NCI-H510A treated with DMSO at 0.1 percent for 48 hours (cell line): ENCODE results near the gene ARHGAP25.

Experiments
- DNase-seq: peaks from one replicate; lab custom pipeline; 2025; lab: John Stamatoyannopoulos, UW

ARHGAP25 gene

GRCh38 chr2:68767996-68768395, 33.4 kb downstream of the ARHGAP25 start:
- peak; percentile 74 for DNase-seq

GRCh38 chr2:68768461-68768860, 33.9 kb downstream of the ARHGAP25 start:
- no peak for DNase-seq

- no peak for DNase-seq
Observed at GRCh38 chr2:68768951-68769350, 34.3 kb downstream of the ARHGAP25 start.

DNA sequence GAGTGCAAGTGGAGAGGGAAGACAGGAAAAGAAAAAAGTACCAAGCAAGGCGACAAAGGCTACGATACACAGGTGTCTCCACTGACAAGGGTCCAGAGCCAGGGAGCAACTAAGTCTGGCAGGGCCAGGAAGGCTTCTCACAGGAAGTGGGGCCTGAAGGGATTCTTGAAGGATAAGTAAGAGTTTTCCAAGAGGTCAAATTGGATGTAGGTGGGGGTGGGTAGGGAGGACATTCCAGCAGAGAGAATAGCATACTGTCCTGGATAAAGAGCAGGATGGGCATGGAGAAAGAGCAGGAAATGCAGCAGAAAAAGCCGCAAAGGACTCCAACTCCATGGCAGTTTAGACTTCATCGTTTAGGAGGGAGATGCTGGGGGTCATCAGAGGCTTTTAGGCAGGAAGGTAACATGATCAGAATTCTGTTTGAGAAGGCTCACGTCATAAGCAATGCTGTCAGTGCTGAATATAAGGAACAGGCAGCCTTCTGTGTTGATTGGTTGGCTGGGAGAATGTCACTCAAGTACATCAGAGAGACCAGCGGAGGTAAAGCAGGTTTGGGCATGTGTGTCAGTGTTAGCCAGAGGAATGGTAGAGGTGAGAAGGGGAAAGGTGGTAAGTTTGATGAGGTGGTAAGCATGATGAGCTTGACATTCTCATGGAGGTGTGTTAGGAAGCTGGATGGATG, 35.1 kb downstream of the ARHGAP25 start:
- peak; percentile 37 for DNase-seq

- no peak for DNase-seq
Observed at GRCh38 chr2:68770271-68771111, 35.9 kb downstream of the ARHGAP25 start.

DNA sequence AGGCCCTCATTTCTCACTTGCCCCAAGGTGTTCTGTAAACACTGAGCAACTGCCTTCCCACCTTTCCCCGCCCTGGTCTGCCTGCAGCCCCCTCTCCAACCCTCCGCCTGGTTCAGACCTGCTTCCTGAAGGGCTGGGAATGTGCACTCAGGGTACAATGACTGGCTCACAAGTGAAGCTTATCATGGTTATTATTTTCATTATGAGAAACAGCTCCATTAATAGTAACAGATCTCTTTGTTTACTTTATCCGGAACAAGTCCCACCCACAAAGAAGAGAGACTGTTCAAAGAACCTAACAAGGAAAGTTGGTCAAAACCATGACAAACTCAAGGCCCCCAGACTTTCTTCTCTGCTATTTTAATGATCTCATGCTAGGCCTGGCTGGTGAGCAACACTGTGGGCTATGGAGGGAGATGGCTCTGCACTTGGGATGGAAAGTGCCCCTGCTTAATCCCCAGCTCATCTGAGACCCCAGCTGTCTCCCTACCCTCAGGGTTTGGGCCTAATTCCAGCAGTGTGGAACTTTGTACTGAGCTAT, 36.7 kb downstream of the ARHGAP25 start:
- DNase-seq: no peak

- DNase-seq: no peak
Observed at GRCh38 chr2:68772109-68772508, 37.5 kb downstream of the ARHGAP25 start.

GRCh38 chr2:68774569-68775271, 40.1 kb downstream of the ARHGAP25 start:
- no peak for DNase-seq

DNA sequence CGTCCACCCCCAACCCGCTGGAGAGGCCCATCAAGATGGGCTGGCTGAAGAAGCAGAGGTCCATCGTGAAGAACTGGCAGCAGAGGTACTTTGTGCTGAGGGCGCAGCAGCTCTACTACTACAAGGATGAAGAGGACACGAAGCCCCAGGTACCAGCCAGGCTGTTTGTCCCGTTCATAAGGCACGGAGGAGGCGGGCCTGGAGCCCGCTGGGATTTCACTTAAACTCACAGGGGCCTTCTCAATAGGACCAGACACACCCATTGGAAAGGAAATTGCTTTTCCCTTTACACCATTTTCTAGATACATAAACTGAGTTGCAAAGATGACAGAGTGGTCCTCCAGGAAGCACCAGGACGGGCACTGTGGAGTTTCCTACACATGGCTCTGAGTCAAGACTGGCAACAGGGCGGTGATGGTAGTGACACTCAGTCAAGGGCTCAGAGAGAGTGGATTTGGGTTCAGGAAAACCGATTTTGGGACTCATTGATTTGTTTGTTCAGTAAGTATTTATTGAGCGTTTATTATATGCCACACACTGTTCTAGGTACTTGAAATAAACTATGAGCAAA, 40.7 kb downstream of the ARHGAP25 start:
- DNase-seq: no peak

DNA sequence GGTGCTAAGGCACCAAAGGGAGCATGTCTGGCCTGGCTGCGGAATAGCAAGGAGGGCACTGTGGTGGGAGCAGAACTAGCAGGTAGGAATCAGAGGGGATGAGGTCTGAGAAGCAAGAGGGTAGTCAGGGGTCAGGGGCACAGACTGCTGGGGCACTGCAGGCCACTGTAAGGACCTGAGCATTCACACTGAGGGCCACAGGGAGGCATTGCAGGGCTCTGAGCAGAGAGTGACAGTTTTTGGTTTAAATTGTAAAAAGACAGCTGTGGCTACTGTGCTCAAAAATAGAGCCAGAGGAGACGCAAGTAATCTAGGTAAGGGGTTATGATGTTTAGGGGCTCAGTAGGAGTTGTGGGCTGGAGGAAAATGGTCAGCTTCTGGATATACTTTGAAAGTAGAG, 41.5 kb downstream of the ARHGAP25 start:
- no peak for DNase-seq

DNA sequence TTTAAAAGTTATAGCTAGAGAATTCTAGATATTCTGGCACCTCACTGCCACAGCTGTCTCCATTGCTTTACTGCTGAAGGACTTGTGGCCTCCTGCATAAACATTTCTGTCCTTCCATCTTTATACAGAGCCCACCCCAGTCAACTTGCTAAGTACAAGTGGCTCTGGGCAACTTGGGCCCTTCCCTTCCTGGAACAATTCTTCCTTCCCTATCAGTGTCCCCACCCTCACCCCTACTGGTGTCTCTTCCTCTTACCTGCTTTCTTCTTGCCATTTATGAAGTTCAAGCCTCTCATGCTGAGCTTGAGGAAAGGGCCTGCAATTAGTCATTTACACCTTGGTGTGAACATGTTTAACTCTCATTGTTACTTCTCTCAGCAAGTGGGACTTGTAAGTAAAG, 45.0 kb downstream of the ARHGAP25 start:
- DNase-seq: no peak

- DNase-seq: no peak
Observed at GRCh38 chr2:68784188-68784587, 49.6 kb downstream of the ARHGAP25 start.

- no peak for DNase-seq
Observed at GRCh38 chr2:68784915-68785314, 50.3 kb downstream of the ARHGAP25 start.

GRCh38 chr2:68787356-68787755, 52.7 kb downstream of the ARHGAP25 start:
- no peak for DNase-seq

- no peak for DNase-seq
Observed at GRCh38 chr2:68789603-68790002, 55.0 kb downstream of the ARHGAP25 start.

GRCh38 chr2:68790600-68790999, 56.0 kb downstream of the ARHGAP25 start:
- no peak for DNase-seq

GRCh38 chr2:68791914-68792313, 57.3 kb downstream of the ARHGAP25 start:
- DNase-seq: no peak

DNA sequence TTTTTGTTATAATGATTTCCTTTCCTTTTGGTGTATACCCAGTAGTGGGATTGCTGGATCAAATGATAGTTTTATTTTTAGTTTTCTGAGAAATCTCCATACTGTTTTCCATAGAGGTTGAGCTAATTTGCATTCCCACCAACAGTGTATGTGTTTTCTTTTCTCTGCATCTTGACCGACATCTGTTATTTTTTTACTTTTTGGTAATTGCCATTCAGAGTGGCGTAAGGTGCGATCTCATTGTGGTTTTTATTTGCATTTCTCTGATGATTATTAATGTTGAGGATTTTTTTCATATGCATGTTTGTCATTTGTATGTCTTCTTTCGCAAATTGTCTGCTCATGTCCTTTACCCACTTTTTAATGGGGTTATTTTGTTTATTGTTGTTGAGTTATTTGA, 58.1 kb downstream of the ARHGAP25 start:
- no peak for DNase-seq

GRCh38 chr2:68796295-68796905, 61.8 kb downstream of the ARHGAP25 start:
- no peak for DNase-seq

DNA sequence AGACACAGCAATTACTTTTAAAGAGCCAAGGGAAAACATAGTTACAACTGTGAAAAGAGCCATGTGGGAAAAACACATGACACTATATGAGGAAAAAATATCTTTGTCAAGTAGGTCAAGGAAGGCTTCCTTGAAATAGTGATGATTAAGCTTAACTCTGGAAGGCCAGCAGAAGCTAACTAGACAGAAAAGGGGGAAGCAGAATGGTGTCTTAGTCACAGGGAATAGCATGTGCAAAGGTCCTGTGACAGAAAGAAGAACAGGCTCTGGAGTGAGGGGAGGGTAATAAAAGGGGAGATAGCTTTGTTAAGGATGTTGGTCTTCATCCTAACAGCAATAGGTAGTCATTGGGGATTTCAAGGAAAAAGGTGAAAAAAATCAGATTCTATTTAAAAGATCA, 64.0 kb downstream of the ARHGAP25 start:
- no peak for DNase-seq

GRCh38 chr2:68799140-68800026, 64.8 kb downstream of the ARHGAP25 start:
- DNase-seq: peak; percentile 59
